IPS-15b (cell line): ENCODE data around the gene IL3.

Experiments used
- H3K27me3 ChIP-seq: one replicate; pipeline ENCODE4 v1.6.1; 2013; ENCODE audit warnings: low read length; ENCODE audit not compliant: control insufficient read depth, insufficient read depth
- H3K36me3 ChIP-seq: one replicate; pipeline ENCODE4 v1.6.1; 2013; ENCODE audit warnings: low read length; ENCODE audit not compliant: control insufficient read depth, insufficient read depth
- H3K4me1 ChIP-seq: one replicate; pipeline ENCODE4 v1.6.1; 2013; ENCODE audit warnings: mild to moderate bottlenecking, low read length; ENCODE audit not compliant: control insufficient read depth, insufficient read depth
- H3K4me3 ChIP-seq: one replicate; pipeline ENCODE4 v1.5.1; 2013; ENCODE audit warnings: low read depth, low read length
- H3K9ac ChIP-seq: one replicate; pipeline ENCODE4 v1.6.1; 2013; ENCODE audit warnings: low read depth, mild to moderate bottlenecking, low read length
- H3K9me3 ChIP-seq: one replicate; pipeline ENCODE4 v1.6.1; 2013; ENCODE audit warnings: mild to moderate bottlenecking, low read length; ENCODE audit not compliant: control insufficient read depth, insufficient read depth

Gene IL3

GRCh38 chr5:132070460-132071337 is 10.2 kb downstream of the IL3 start:
- H3K4me3 ChIP-seq, result no peak overlapping the region
- H3K36me3 ChIP-seq, result no peaks in the 10 kb centered on the region
- H3K9ac ChIP-seq, result no peak overlapping the region
- H3K27me3 ChIP-seq, result no peaks in the 10 kb centered on the region
- no peaks in the 10 kb centered on the region for H3K9me3 ChIP-seq
- no peaks in the 10 kb centered on the region for H3K4me1 ChIP-seq

GRCh38 chr5:132071338-132071707 is 10.9 kb downstream of the IL3 start:
- H3K9ac ChIP-seq, result no peak overlapping the region
- H3K36me3 ChIP-seq, result no peaks in the 10 kb centered on the region
- H3K4me1 ChIP-seq, result no peaks in the 10 kb centered on the region
- H3K4me3 ChIP-seq, result no peak overlapping the region
- no peaks in the 10 kb centered on the region for H3K27me3 ChIP-seq
- H3K9me3 ChIP-seq, result no peaks in the 10 kb centered on the region

- Histone ChIP-seq H3K36me3 (no peaks in the 10 kb centered on the region), H3K27me3 (no peaks in the 10 kb centered on the region), H3K4me1 (no peaks in the 10 kb centered on the region), H3K9ac (no peak overlapping the region), H3K4me3 (no peak overlapping the region), H3K9me3 (no peaks in the 10 kb centered on the region)
These were observed 11.6 kb downstream of the IL3 start for GRCh38 chr5:132072070-132072469.

- Histone ChIP-seq H3K4me3 (no peak overlapping the region), H3K4me1 (no peaks in the 10 kb centered on the region), H3K9me3 (no peaks in the 10 kb centered on the region), H3K36me3 (no peaks in the 10 kb centered on the region), H3K9ac (no peak overlapping the region), H3K27me3 (no peaks in the 10 kb centered on the region)
These were observed 12.1 kb downstream of the IL3 start for GRCh38 chr5:132072528-132072927.

- Histone ChIP-seq H3K9ac (no peak within 1 kb of the TSS), H3K9me3 (no peaks in the 10 kb centered on the region), H3K4me3 (no peak within 1 kb of the TSS), H3K27me3 (no peaks in the 10 kb centered on the region), H3K4me1 (no peaks in the 10 kb centered on the region), H3K36me3 (no peaks in the 10 kb centered on the region)
These were observed 13.0 kb downstream of the IL3 start, which contains the start of gene CSF2 for GRCh38 chr5:132073231-132074013. Gene CSF2, plus strand, starts transcription at chr5:132073789. Its CDS starts 35 bp downstream, at chr5:132073824.

- Histone ChIP-seq H3K9me3 (no peaks in the 10 kb centered on the region), H3K4me1 (no peaks in the 10 kb centered on the region), H3K27me3 (no peaks in the 10 kb centered on the region), H3K36me3 (no peaks in the 10 kb centered on the region), H3K9ac (no peak overlapping the region), H3K4me3 (no peak overlapping the region)
These were observed 13.8 kb downstream of the IL3 start for GRCh38 chr5:132074091-132074771.

- no peaks in the 10 kb centered on the region for H3K27me3 ChIP-seq
- no peaks in the 10 kb centered on the region for H3K36me3 ChIP-seq
These were observed 14.6 kb downstream of the IL3 start for GRCh38 chr5:132074772-132075718.

GRCh38 chr5:132075719-132076077 is 15.2 kb downstream of the IL3 start:
- Histone ChIP-seq H3K27me3 (no peaks in the 10 kb centered on the region), H3K4me3 (no peak overlapping the region), H3K9me3 (no peaks in the 10 kb centered on the region), H3K4me1 (no peaks in the 10 kb centered on the region), H3K9ac (no peak overlapping the region), H3K36me3 (no peaks in the 10 kb centered on the region)

More at GRCh38 chr5:132074772-132075718, 14.6 kb downstream of the IL3 start:
- no peaks in the 10 kb centered on the region for H3K4me1 ChIP-seq
- H3K9me3 ChIP-seq, result no peaks in the 10 kb centered on the region
- H3K4me3 ChIP-seq, result no peak overlapping the region
- H3K9ac ChIP-seq, result no peak overlapping the region

GRCh38 chr5:132076202-132076830 is 15.9 kb downstream of the IL3 start:
- no peaks in the 10 kb centered on the region for H3K9me3 ChIP-seq
- no peak overlapping the region for H3K4me3 ChIP-seq
- no peaks in the 10 kb centered on the region for H3K27me3 ChIP-seq
- H3K4me1 ChIP-seq, result no peaks in the 10 kb centered on the region
- no peaks in the 10 kb centered on the region for H3K36me3 ChIP-seq
- H3K9ac ChIP-seq, result no peak overlapping the region

GRCh38 chr5:132076983-132077382 is 16.5 kb downstream of the IL3 start:
- H3K9me3 ChIP-seq, result no peaks in the 10 kb centered on the region
- no peaks in the 10 kb centered on the region for H3K36me3 ChIP-seq
- no peak overlapping the region for H3K4me3 ChIP-seq
- H3K4me1 ChIP-seq, result no peaks in the 10 kb centered on the region
- H3K9ac ChIP-seq, result no peak overlapping the region
- H3K27me3 ChIP-seq, result no peaks in the 10 kb centered on the region
